HUES64 (cell line): ENCODE results near the gene PDZRN3.
"Not testable (repeated sequence)": the region's sequence is repeated elsewhere in the genome, so short reads cannot be mapped to it uniquely, and the experiment has no call there.

Experiments used
- H3K27ac ChIP-seq: 2 replicates; pipeline ENCODE4 v1.7.0; 2013; ENCODE audit warnings: low read depth, low read length, inconsistent platforms
- H3K27me3 ChIP-seq: 2 replicates; pipeline ENCODE4 v1.6.1; 2013; ENCODE audit warnings: mild to moderate bottlenecking, low read length; ENCODE audit not compliant: insufficient read depth
- H3K36me3 ChIP-seq: 2 replicates; pipeline ENCODE4 v1.6.1; 2013; ENCODE audit warnings: mild to moderate bottlenecking, low read length; ENCODE audit not compliant: insufficient read depth
- H3K4me1 ChIP-seq: 2 replicates; pipeline ENCODE4 v1.6.1; 2013; ENCODE audit warnings: mild to moderate bottlenecking, low read length, moderate library complexity; ENCODE audit not compliant: insufficient read depth
- H3K4me3 ChIP-seq: 2 replicates; pipeline ENCODE4 v1.5.1; 2013; ENCODE audit warnings: mild to moderate bottlenecking, low read length, moderate library complexity
- H3K9ac ChIP-seq: 2 replicates; pipeline ENCODE4 v1.6.1; 2013; ENCODE audit warnings: mild to moderate bottlenecking, low read depth, low read length
- H3K9me3 ChIP-seq: 2 replicates; pipeline ENCODE4 v1.6.1; 2013; ENCODE audit warnings: low read depth, low read length; ENCODE audit not compliant: insufficient read depth
- WGBS: fragments of 150-250, 120-280 bp; methylation state at CpG from one replicate; pipeline ENCODE4 v1.1.7; 2013; ENCODE audit warnings: missing lambda C conversion rate; 5-methylcytosine and 5-hydroxymethylcytosine counted together

The PDZRN3 gene

DNA sequence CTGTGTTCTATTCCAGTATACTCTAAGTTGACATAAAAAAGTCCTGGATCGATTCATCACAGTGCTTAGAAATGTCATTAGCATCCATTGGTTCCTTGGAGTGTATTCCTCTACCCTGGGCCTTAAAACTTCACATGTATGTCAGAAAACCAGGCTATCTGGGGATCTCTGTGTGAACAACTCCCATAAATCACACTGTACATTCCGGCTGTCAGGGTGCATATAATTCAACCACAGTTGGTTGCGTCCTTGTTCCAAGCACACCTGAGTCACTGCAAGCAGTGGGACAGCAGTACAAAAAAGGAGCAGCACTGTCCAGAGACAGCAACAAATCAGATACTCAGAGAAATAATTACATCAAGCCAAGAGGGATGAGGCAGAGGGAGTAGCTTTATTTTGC, 52.4 kb downstream of the PDZRN3 start:
- no peak overlapping the region for H3K9ac ChIP-seq

DNA sequence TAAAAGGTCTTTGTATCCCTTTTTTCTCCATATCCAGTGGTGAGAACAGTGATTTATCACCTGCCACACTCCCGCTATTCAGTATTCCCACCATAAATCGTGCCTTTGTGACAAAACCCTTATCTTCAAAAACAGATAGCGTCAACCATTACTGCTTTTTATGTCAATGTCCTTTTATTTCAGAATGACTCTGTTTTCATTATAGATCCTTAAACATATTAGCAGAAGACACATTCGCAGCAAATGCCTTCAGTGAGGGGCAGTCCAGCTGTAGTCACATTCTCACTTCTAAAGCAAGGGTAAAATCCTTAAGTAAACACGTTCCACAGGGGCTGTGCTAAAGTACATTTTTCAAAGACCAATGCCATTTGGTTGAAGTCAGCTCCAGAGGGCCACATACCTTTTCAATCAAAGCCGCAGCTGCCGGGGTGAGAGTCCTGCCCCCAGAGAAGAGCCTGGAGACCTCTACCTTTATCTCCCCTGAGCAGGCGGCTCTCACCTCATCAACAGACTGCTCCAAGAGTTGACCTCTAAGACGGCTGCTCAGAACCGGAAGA, 53.4 kb downstream of the PDZRN3 start:
- Histone ChIP-seq H3K27ac (no peak overlapping the region), H3K4me3 (no peak overlapping the region), H3K4me1 (no peaks in the 10 kb centered on the region), H3K9me3 (no peaks in the 10 kb centered on the region), H3K27me3 (no peaks in the 10 kb centered on the region), H3K36me3 (no peaks in the 10 kb centered on the region), H3K9ac (no peak overlapping the region)
- WGBS = 84% methylated on average over 10 of the region's 10 CpGs

More for the DNA sequence above, 52.4 kb downstream of the PDZRN3 start:
- no peaks in the 10 kb centered on the region for H3K9me3 ChIP-seq
- WGBS = 94% methylated on average over 3 of the region's 3 CpGs
- H3K27me3 ChIP-seq = no peaks in the 10 kb centered on the region
- H3K36me3 ChIP-seq = no peaks in the 10 kb centered on the region
- no peak overlapping the region for H3K27ac ChIP-seq
- no peaks in the 10 kb centered on the region for H3K4me1 ChIP-seq
- no peak overlapping the region for H3K4me3 ChIP-seq

DNA sequence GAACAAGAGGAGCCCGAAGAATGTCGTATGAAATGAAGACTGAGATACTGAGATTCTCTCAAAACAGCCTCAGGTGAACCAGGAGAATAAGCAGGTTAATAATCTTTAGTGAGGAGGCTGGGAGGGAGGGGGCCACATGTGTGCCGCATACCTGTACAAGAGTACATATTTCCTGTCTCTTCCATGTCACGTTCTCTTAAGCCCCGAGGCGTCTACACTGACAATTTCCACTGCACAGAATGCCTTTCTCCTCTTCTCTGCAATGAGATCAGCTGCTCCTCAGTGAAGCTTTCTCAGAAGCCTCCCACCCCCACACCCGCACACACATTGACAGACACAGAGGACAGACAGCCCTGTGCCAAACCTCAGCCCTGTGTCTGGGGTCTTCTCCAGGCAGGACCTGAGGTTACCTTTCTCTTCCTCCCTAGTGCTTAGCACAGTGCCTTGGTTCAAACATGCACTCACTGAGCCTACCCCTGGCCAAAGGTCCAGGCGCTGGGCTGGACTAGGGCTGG, 55.4 kb downstream of the PDZRN3 start:
- H3K4me1 ChIP-seq = no peaks in the 10 kb centered on the region
- H3K27me3 ChIP-seq = no peaks in the 10 kb centered on the region
- H3K4me3 ChIP-seq = no peak overlapping the region
- no peaks in the 10 kb centered on the region for H3K36me3 ChIP-seq
- no peaks in the 10 kb centered on the region for H3K9me3 ChIP-seq
- H3K9ac ChIP-seq = no peak overlapping the region
- no peak overlapping the region for H3K27ac ChIP-seq
- 95% methylated on average over 8 of the region's 8 CpGs for WGBS

DNA sequence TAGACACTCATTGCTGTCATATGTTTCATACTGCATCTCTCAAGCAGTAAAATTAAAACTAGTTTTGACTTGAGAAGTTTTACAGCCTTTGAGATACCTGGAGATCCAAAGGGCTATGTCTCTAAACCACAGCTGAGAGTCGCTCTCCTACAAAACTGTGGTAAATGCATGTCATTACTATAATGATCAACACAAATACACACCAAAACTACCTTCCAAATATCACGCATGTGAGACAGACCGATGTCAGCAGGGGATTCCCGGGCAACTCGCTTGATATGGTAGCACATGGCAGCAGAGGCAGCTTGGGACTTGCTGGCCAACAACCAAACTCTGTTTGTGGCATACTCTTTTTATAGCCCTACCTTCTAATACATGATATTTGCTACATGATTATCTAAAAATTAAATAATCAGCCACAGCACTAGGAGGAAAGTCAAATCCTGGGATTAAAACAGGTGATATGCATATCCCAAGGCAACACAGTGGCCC, 56.3 kb downstream of the PDZRN3 start:
- Histone ChIP-seq H3K4me3 (no peak overlapping the region), H3K36me3 (no peaks in the 10 kb centered on the region), H3K27me3 (no peaks in the 10 kb centered on the region), H3K27ac (no peak overlapping the region), H3K4me1 (0 out of 2 replicates have a peak, but pooled peaks cover 4% of the 10 kb centered on the region), H3K9ac (no peak overlapping the region), H3K9me3 (no peaks in the 10 kb centered on the region)
- 94% methylated on average over 5 of the region's 5 CpGs for WGBS

DNA sequence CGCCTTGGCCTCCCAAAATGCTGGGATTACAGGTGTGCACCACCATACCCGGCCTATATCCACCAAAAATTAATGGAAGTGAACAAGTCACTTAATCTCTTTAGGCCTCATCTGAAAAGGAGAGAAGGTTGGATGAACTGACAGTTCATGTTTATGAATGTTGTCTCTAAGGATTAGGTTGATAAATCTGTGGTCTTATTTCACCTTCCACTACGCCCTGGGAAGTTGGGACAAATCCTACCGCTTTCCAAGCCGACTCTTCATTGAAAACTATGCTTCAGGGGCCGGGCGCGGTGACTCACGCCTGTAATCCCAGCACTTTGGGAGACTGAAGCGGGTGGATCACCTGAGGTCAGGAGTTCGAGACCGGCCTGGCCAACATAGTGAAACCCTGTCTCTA, 59.4 kb downstream of the PDZRN3 start:
- not testable (repeated sequence) for H3K9ac ChIP-seq, H3K9me3 ChIP-seq, H3K4me3 ChIP-seq, H3K4me1 ChIP-seq, H3K36me3 ChIP-seq, H3K27ac ChIP-seq
- peaks cover 13% of the 10 kb centered on the region for H3K27me3 ChIP-seq
- 90% methylated on average over 12 of the region's 12 CpGs for WGBS

DNA sequence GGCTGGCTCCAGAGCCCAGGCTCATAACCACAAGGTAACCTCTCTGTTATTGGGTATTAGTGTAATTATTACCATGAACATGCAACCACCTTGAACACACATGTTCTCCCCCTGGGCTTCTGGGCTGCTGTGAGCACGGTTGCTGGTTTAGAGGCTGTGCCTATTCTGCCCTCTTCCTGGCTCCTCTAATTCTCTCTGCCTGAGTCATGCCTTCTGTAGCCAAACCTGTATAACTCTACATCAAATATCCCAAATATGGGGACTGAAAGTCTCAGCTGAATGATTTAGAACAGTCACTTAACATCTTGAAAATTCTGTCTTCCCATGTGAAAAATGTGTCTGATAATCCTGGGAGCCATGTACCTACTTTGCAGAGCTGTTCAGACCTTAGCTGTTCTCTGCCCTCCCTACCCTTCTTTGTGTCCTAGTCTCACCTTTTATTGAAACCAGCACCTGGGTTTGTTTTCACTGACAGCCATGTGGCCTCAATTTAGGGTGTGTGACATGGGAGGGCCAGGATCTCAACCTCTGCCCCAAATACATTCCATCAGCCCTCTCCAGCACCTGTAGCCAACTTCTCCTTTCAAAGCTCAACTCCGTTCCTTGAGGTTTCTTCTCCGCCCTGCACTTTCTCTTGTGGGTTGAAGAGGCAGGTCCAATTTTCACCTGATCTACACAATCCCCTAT, 60.7 kb downstream of the PDZRN3 start:
- no peak overlapping the region for H3K4me3 ChIP-seq
- H3K27ac ChIP-seq = no peak overlapping the region
- 94% methylated on average over 3 of the region's 3 CpGs for WGBS
- H3K27me3 ChIP-seq = peaks cover 27% of the 10 kb centered on the region
- no peaks in the 10 kb centered on the region for H3K36me3 ChIP-seq
- no peak overlapping the region for H3K9ac ChIP-seq
- H3K4me1 ChIP-seq = peaks cover 5% of the 10 kb centered on the region
- H3K9me3 ChIP-seq = no peaks in the 10 kb centered on the region

DNA sequence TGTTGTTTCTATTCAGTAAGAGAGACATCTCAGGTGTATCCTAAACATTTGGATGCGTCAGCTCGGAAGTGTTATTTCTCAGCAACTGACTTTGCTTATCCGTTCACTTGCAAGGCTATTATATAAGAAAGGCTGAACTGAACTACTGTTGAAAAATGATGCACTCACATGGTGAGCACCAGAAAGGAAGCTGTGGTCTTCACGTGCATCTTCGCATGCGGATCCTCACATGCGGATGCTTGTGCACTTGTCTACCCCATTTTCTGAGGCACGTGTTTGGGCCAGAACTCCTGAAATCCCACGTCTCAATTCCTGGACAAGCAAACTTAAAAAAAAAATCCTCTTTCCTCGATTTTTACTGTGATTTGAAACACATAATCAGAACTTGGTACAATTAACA, 63.2 kb downstream of the PDZRN3 start:
- peaks cover 20% of the 10 kb centered on the region for H3K4me1 ChIP-seq
- no peaks in the 10 kb centered on the region for H3K9me3 ChIP-seq
- no peaks in the 10 kb centered on the region for H3K36me3 ChIP-seq
- WGBS = 92% methylated on average over 10 of the region's 10 CpGs
- peaks cover 52% of the 10 kb centered on the region for H3K27me3 ChIP-seq
- no peak overlapping the region for H3K27ac ChIP-seq
- H3K9ac ChIP-seq = no peak overlapping the region
- no peak overlapping the region for H3K4me3 ChIP-seq

DNA sequence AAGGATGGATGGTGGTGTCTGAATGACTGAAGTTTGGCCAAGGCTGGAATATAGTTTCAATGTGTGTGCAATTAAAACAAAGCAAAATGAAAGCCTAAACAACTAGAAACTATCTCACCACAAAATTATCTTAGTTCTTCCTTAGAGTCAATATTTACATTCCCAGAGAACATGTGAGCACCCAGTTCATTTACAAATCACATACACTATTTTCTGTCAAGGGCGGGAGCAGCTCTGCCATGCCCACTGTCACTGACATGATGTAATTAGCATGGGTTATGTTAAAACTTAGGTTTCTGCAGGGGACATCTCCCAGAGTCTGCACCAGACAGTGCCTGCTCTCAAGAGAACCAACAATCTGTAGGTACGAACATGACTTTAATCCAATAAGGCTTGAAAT, 65.0 kb downstream of the PDZRN3 start:
- WGBS = 94% methylated on average over 2 of the region's 2 CpGs
- peaks cover 33% of the 10 kb centered on the region for H3K4me1 ChIP-seq

DNA sequence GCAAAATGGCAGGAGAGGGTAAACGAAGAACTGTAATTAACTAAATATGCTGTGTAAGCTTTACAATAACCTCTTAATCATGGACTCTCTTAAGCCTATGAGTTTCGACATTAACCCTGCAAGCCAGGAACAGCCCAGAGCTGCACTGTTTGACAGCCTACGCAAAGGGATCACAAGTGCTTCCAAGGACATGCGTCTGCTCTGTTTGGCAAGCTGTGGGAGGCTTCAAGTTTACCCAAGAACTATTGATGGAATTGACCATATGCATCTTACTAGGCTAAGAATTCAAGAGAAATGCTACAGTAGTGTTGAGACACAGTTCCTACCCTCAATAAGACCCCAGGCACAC, 66.0 kb downstream of the PDZRN3 start:
- WGBS = 55% methylated on average over 3 of the region's 4 CpGs
- H3K9me3 ChIP-seq = no peaks in the 10 kb centered on the region
- no peak overlapping the region for H3K9ac ChIP-seq
- H3K4me1 ChIP-seq = peaks cover 33% of the 10 kb centered on the region
- H3K36me3 ChIP-seq = no peaks in the 10 kb centered on the region
- H3K27me3 ChIP-seq = peaks cover 60% of the 10 kb centered on the region
- H3K4me3 ChIP-seq = no peak overlapping the region
- H3K27ac ChIP-seq = no peak overlapping the region

More for the DNA sequence above, 65.0 kb downstream of the PDZRN3 start:
- no peak overlapping the region for H3K9ac ChIP-seq
- H3K27me3 ChIP-seq = peaks cover 60% of the 10 kb centered on the region
- H3K9me3 ChIP-seq = no peaks in the 10 kb centered on the region
- no peaks in the 10 kb centered on the region for H3K36me3 ChIP-seq
- H3K27ac ChIP-seq = no peak overlapping the region
- no peak overlapping the region for H3K4me3 ChIP-seq

DNA sequence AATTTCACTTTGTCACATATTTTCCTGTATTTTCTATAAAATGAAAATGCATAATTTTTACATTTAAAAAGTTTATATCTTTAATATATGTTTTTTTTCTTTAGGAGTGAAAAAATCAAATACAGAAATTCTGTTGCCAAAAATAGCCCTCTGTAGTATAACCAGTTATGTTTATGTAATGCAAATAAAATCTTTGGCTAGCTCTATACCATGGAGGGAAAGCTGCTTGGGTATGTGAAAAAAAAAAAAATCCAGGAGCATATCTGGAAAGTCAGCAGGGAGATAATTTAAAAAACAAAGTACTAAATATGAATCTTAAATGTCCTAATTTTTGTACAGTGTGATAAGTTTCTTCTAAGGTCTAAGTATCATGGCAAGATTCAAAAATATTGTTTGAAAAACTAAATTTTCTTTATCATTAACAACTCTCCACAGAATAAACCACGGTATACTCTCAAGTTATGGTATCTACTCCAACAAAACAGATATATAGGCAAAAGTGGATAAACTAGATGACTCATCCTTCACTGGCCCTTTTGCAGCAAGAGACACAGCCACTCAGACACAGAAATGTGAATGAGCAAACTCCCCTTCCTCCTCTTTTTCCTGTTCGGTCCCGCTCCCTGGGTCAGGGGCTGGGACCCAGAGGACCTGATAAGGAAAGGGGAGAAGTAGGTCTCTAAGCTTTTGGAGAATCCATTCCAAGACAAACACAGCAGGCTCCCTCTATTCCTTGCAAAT, 66.6 kb downstream of the PDZRN3 start:
- Histone ChIP-seq H3K9ac (no peak overlapping the region), H3K4me1 (peaks cover 30% of the 10 kb centered on the region), H3K27ac (no peak overlapping the region), H3K4me3 (no peak overlapping the region), H3K27me3 (peaks cover 60% of the 10 kb centered on the region), H3K9me3 (no peaks in the 10 kb centered on the region), H3K36me3 (no peaks in the 10 kb centered on the region)
- WGBS = 89% methylated on average over 1 of the region's 3 CpGs
